D721Med (cell line): Measurements from ENCODE around the gene QRSL1.

Source experiments
- DNase-seq: peaks from one replicate; pipeline ENCODE4 v3.0.0; 2011; ENCODE audit warnings: low spot score; ENCODE audit not compliant: insufficient read length
- FAIRE-seq: peaks from 2 replicates; lab custom pipeline; 2011; peaks lifted over from hg19 to GRCh38; lab: Jason Lieb, UNC
- TF ChIP-seq, protein P1 (sequence below): IDR thresholded peaks from 2 replicates; pipeline ENCODE4 v1.5.1; 2012; ENCODE audit warnings: mild to moderate bottlenecking, control low read depth; ENCODE audit not compliant: insufficient read depth; ENCODE audit errors: missing control alignments

Gene QRSL1

GRCh38 chr6:106710580-106710979, 81.2 kb downstream of the QRSL1 start:
- no peak for FAIRE-seq
- TF ChIP-seq, protein P1, sequence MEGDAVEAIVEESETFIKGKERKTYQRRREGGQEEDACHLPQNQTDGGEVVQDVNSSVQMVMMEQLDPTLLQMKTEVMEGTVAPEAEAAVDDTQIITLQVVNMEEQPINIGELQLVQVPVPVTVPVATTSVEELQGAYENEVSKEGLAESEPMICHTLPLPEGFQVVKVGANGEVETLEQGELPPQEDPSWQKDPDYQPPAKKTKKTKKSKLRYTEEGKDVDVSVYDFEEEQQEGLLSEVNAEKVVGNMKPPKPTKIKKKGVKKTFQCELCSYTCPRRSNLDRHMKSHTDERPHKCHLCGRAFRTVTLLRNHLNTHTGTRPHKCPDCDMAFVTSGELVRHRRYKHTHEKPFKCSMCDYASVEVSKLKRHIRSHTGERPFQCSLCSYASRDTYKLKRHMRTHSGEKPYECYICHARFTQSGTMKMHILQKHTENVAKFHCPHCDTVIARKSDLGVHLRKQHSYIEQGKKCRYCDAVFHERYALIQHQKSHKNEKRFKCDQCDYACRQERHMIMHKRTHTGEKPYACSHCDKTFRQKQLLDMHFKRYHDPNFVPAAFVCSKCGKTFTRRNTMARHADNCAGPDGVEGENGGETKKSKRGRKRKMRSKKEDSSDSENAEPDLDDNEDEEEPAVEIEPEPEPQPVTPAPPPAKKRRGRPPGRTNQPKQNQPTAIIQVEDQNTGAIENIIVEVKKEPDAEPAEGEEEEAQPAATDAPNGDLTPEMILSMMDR: no peak
- DNase-seq: no peak

DNA sequence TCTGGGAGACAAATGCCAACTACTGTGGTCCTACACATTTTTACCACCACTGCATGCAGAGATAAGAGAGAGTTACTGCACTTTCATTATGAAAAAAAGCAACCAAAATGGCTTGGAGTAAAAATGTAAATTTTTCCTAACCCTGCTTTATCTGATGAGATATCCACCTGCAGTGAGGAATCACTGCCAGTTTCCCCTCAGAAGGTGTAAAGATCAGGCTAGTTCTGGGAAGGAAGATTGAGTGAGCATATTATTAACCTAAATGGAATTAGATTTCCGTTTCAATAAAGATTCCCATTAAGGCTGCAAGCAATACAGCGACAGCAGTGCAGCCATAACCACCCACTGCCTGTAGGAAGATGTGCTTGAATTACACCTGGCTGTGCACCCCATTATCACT, 84.9 kb downstream of the QRSL1 start:
- TF ChIP-seq, protein P1: no peak
- FAIRE-seq (no peak), DNase-seq (no peak)

- TF ChIP-seq, protein P1: no peak
- DNase-seq (no peak), FAIRE-seq (no peak)
These were observed 86.5 kb downstream of the QRSL1 start for GRCh38 chr6:106715922-106716321.

DNA sequence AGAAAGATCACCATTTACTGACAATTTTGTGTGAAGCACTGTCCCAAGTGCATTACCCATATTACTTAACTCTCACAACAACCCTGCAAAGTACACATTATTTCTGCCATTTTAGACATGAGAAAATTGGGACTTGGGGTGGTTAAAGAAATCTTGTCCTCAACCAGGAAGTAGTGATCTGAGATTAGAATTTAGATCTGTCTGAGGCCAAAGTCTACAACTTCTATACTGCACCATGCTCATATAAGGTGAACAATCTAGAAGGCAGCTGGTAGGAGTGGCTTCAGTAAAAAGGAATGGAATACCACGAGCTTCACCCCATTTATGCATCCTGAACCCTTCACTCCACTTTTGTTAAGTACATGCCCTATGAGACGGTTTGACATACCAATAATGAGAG, 87.6 kb downstream of the QRSL1 start:
- FAIRE-seq (no peak), DNase-seq (no peak)
- TF ChIP-seq, protein P1: no peak
